Brain microvascular endothelial cell (primary cell): ENCODE measurements around the gene PCDHGA8.
"Not testable (repeated sequence)": the region's sequence is repeated elsewhere in the genome, so short reads cannot be mapped to it uniquely, and the experiment has no call there.

Source experiments
- DNase-seq: peaks from one replicate; pipeline ENCODE4 v3.0.0-alpha.2; 2020
- H3K27ac ChIP-seq: fragments of 250-450 bp; sonication (Bioruptor Pico); 2 replicates; pipeline ENCODE4 v1.5.1; 2020; ENCODE audit warnings: mild to moderate bottlenecking, moderate library complexity
- H3K27me3 ChIP-seq: fragments of 250-450 bp; sonication (Bioruptor Pico); replicated peaks from 2 replicates; pipeline ENCODE4 v1.5.1; 2020; ENCODE audit warnings: mild to moderate bottlenecking
- H3K36me3 ChIP-seq: fragments of 250-450 bp; sonication (Bioruptor Pico); replicated peaks from 2 replicates; pipeline ENCODE4 v1.5.1; 2020; ENCODE audit warnings: mild to moderate bottlenecking
- H3K4me3 ChIP-seq: 2 replicates; pipeline ENCODE4 v1.5.1; 2011; ENCODE audit warnings: low read depth, mild to moderate bottlenecking, control low read depth, low read length, moderate library complexity
- CTCF ChIP-seq: IDR thresholded peaks from 2 replicates; pipeline ENCODE4 v1.5.1; 2011; ENCODE audit warnings: low read depth, mild to moderate bottlenecking, moderate library complexity, low read length, control low read depth, inconsistent platforms; ENCODE audit errors: missing control alignments
- in situ Hi-C: cut with HindIII; loops from 2 replicates; pipeline ENCODE4 v1.10.0; 2017; ENCODE audit warnings: low sequenced_read_pairs, low pct_ligation_motif_present

Gene PCDHGA8

GRCh38 chr5:141411575-141411974 lies 19.1 kb downstream of the PCDHGA8 start:
- Histone ChIP-seq H3K27ac (no peak overlapping the region), H3K36me3 (no peaks in the 10 kb centered on the region), H3K27me3 (no peaks in the 10 kb centered on the region), H3K4me3 (no peak overlapping the region)
- no peak for DNase-seq
- in situ Hi-C loops = loop anchor here (25.0 kb wide), 1 partner anchor 101 kb away; no protein-coding TSS in a partner anchor
- no peak for TF ChIP-seq CTCF

GRCh38 chr5:141412854-141413539 lies 20.6 kb downstream of the PCDHGA8 start, which contains the start of gene PCDHGA10:
PCDHGA10 (plus strand) TSS chr5:141412987; CDS start chr5:141413176, 189 bp downstream.
- H3K27me3 ChIP-seq = no peaks in the 10 kb centered on the region
- in situ Hi-C loops = loop anchor here (25.0 kb wide), 1 partner anchor 99 kb away; no protein-coding TSS in a partner anchor
- no peak within 1 kb of the TSS for H3K27ac ChIP-seq

GRCh38 chr5:141413540-141414069 lies 21.2 kb downstream of the PCDHGA8 start:
- no peaks in the 10 kb centered on the region for H3K27me3 ChIP-seq
- no peak for DNase-seq
- peak overlapping the region; percentile 55 for H3K4me3 ChIP-seq
- no peak overlapping the region for H3K27ac ChIP-seq
- no peak for TF ChIP-seq CTCF
- in situ Hi-C loops = loop anchor here (25.0 kb wide), 1 partner anchor 99 kb away; no protein-coding TSS in a partner anchor
- H3K36me3 ChIP-seq = no peaks in the 10 kb centered on the region

More at GRCh38 chr5:141412854-141413539, 20.6 kb downstream of the PCDHGA8 start, which contains the start of gene PCDHGA10:
- TF ChIP-seq CTCF = peak; percentile 79
- Histone ChIP-seq H3K4me3 (peak within 1 kb of the TSS; percentile 55), H3K36me3 (no peaks in the 10 kb centered on the region)
- peak; percentile 66 for DNase-seq

- H3K27ac ChIP-seq, DNase-seq, H3K27me3 ChIP-seq, H3K36me3 ChIP-seq, H3K4me3 ChIP-seq: not testable (repeated sequence)
- in situ Hi-C loops = loop anchor here (25.0 kb wide), 1 partner anchor 98 kb away; no protein-coding TSS in a partner anchor
Observed at GRCh38 chr5:141414548-141415274, 22.3 kb downstream of the PCDHGA8 start.

GRCh38 chr5:141415275-141415618 lies 22.8 kb downstream of the PCDHGA8 start:
- not testable (repeated sequence) for DNase-seq, H3K4me3 ChIP-seq, H3K27ac ChIP-seq, H3K36me3 ChIP-seq, H3K27me3 ChIP-seq
- in situ Hi-C loops = loop anchor here (25.0 kb wide), 1 partner anchor 97 kb away; no protein-coding TSS in a partner anchor

GRCh38 chr5:141417494-141418172 lies 25.2 kb downstream of the PCDHGA8 start, which contains the start of gene PCDHGB7:
PCDHGB7 (plus strand) TSS chr5:141417677; CDS start chr5:141417860, 183 bp downstream.
- not testable (repeated sequence) for H3K27me3 ChIP-seq, H3K36me3 ChIP-seq
- peak; percentile 84 for TF ChIP-seq CTCF
- in situ Hi-C loops = loop anchor here (25.0 kb wide), 1 partner anchor 95 kb away; no protein-coding TSS in a partner anchor
- peak; percentile 74 for DNase-seq
- Histone ChIP-seq H3K4me3 (peak within 1 kb of the TSS; percentile 54), H3K27ac (peak within 1 kb of the TSS; percentile 48)
